Frontal cortex (tissue), 4 donors: ENCODE measurements around the gene AOPEP. TPM values are rescaled to one million over a fixed set of nuclear protein-coding genes. Genes with fewer than 3 reads are reported as not detected.
"Not testable (repeated sequence)": the region's sequence is repeated elsewhere in the genome, so short reads cannot be mapped to it uniquely, and the experiment has no call there.

Source experiments
- DNase-seq, 2 donors: peaks; one replicate each; pipeline ENCODE4 v3.0.0; 2012; ENCODE audit warnings: low spot score in 2 of 2
- FAIRE-seq: peaks from 2 replicates; lab custom pipeline; 2012; peaks lifted over from hg19 to GRCh38; lab: Jason Lieb, UNC
- total RNA-seq: library from RNA; depleted of rRNA; stranded (reverse); fragments of >200 nt; gene quantifications from one replicate; pipeline ENCODE4 v1.2.3, GENCODE V29; 2014
- donor health status: control.
- donor health status: control.
- donor health status: control.

The AOPEP gene
- total RNA-seq, 1 donor from 2014 or later = 23.2 TPM

- FAIRE-seq = not testable (repeated sequence)
Measured at GRCh38 chr9:94966046-94966445, 239.5 kb downstream of the AOPEP start.

GRCh38 chr9:94967482-94967881 is 241.0 kb downstream of the AOPEP start:
- DNase-seq (no peak), FAIRE-seq (no peak)

More at GRCh38 chr9:94966046-94966445, 239.5 kb downstream of the AOPEP start:
- DNase-seq = not testable (repeated sequence)

GRCh38 chr9:94971378-94972131 is 245.1 kb downstream of the AOPEP start:
- no peak for FAIRE-seq
- DNase-seq = no peak

DNA sequence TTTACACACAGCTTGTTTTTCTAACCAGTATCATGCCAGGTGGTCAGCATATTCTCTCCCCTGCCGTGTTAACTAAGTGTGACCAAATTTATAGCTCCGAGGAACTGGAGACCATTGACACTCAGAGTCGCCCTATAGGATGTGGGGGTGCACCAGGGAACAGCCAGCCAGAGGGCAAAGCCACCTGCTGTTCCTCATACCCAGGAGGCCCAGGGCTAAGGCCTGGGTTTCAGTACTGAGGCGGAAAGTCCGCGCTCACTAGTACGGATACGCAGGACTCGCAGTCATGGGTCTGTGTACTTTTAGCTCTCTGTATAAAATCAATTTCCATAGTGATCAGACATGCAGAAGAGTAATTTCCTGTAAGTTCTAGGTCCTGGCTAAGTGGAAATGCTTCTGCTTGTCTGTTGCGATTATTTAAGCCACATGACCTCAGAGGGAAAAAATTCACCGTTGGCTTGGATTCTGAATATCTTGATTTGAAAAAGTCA is 247.0 kb downstream of the AOPEP start:
- FAIRE-seq = no peak

GRCh38 chr9:94974154-94974879 is 247.8 kb downstream of the AOPEP start:
- FAIRE-seq = no peak

More for the DNA sequence above, 247.0 kb downstream of the AOPEP start:
- no peak for DNase-seq

GRCh38 chr9:94975480-94975879 is 249.0 kb downstream of the AOPEP start:
- no peak for FAIRE-seq
- DNase-seq = no peak

More at GRCh38 chr9:94974154-94974879, 247.8 kb downstream of the AOPEP start:
- no peak for DNase-seq

GRCh38 chr9:94976077-94976476 is 249.6 kb downstream of the AOPEP start:
- no peak for FAIRE-seq

GRCh38 chr9:94977416-94977815 is 250.9 kb downstream of the AOPEP start:
- no peak for DNase-seq
- FAIRE-seq = no peak

More at GRCh38 chr9:94976077-94976476, 249.6 kb downstream of the AOPEP start:
- no peak for DNase-seq

DNA sequence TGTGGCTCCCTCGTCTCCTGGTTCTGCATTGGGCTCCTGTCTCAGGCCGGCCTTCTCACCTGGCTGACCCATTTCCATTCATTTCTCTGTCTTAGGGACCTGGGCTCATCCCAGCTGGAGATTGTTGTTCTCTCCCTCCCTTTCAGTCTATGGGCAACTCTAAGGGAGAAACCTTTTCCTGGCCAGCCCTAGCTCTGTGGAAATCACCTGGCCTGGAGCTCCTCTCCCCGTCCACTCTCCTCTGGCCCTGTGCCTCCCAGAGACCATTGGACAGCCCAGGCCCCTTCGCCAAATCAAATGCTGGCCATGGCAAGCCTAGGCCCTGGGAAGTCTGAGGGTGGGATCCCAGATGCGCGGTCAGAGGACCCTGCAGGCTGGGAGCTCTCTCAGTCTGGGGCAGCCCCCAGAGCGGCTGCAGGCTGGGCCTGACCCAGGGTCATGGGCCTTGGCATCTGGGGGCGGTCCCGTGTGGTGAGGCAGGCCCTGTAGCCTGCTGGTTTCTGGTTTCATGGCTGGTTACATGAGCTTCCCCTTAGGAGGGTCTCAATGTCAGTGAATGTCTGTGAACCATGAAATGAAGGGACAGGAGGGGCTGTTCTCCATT is 253.5 kb downstream of the AOPEP start:
- DNase-seq (no peak), FAIRE-seq (no peak)

DNA sequence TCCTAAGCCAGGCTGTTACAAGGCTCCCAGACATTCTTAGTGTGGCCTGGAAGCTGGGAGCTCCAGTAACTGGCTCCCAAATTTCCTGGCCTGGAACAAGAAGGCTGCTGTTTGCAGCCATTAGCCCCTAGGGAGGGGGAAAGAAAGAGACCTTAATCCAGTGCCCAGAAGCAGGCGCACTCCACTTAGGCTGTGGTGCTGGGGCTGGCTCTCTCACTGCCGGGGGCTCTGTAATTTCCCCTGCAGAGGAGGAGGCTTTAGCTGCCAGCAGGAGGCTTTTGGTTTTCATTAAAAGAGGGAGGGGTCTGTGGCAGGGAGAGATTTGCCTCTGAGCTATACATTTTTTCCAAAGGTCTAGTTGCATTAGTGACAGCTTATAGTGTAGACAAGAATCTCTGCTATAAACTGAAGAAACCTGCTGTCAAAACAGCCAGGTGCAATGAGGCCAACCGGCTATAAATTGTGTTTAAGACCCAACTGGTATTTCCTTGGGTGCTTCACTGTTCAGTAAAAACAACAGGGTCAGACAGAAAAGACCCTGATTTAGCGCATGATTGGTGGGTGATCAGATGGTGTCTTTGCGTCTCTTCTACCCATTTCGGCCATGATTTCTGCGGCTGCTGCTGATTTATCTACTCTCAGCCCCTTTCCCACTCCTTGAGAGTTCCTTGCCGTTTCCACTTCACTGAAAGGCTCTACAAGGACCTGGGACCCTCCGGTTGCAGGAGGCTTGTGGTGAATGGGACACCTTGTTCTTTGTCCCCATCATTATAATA is 254.6 kb downstream of the AOPEP start:
- FAIRE-seq (no peak), DNase-seq (no peak)

- FAIRE-seq (no peak), DNase-seq (no peak)
Measured at GRCh38 chr9:94981723-94982090, 255.2 kb downstream of the AOPEP start.

GRCh38 chr9:94982211-94982610 is 255.7 kb downstream of the AOPEP start:
- FAIRE-seq = no peak
- DNase-seq = no peak

- DNase-seq (no peak), FAIRE-seq (no peak)
Measured at GRCh38 chr9:94983552-94983951, 257.1 kb downstream of the AOPEP start.

DNA sequence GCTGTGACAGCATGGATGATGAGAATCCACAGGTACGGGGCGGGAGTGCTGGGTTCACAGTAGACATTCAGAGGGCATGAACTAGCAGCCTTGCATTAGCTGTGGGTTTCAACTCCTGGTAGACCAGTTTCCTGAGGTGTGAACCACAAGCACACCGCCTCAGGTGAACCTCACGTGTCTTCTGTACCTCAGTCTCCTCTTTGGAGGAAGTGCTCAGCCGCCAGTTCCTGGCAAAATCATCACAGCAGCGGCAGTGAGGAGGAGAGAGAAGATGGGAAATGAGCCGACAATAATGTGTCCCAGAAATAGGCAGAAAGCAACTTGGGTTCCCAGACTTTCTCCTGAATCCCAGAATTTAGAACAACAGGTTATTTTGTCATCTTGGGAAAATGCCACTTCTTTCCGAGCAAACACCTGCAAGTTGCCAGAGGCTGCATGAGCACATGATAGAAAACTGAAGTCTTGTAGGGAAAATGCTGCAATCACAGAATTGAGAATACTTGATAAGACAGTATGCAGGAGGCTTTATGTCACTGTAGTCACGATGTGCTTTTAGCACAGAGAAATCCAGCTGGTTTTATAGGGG is 258.5 kb downstream of the AOPEP start:
- no peak for FAIRE-seq
- DNase-seq = no peak

DNA sequence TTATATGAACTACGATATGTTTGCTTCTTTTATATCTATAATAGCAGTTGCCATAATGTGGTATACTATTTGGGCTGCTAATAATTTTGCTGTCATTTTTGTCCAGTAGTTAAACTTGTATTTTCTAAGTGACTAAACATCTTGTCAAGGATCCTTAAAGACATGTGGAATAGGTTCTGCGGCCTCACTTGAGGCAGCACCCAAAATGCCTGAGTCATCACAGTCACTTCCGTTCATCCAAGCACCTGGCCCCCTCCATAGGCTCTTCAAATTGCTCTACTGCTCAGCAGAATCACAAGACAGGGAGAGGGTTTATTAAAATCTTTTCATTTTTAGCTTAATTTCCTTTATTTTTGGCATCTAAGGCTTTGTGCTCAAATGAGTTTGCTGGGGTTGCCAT is 259.1 kb downstream of the AOPEP start:
- FAIRE-seq (no peak), DNase-seq (no peak)

DNA sequence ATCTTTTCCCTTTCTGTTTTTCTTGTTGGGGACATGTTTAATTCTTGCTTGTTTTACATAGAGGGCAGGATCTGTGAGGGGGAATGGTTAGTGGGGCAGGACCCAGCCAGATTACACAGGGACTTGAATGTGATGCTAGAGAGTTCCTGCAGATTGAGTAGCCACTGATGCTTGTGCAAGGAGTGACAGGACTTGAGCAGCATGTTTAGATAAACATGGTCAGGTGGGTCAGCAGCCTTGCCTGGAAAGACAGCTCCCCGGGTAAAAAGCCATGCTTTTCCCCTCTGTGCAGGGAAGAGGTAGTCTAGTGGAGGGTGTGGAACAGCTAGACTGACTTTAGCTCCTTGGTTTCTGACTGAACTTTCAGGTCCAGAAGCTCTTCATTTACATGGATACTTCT is 261.2 kb downstream of the AOPEP start:
- no peak for DNase-seq

GRCh38 chr9:94990897-94991561 is 264.5 kb downstream of the AOPEP start:
- FAIRE-seq (no peak), DNase-seq (no peak)

More for the DNA sequence above, 261.2 kb downstream of the AOPEP start:
- no peak for FAIRE-seq

GRCh38 chr9:94991961-94992907 is 265.7 kb downstream of the AOPEP start:
- DNase-seq (no peak), FAIRE-seq (no peak)
